Calu3 (cell line): ENCODE data around the gene FOXRED2. TPM values are rescaled to one million over a fixed set of nuclear protein-coding genes. Genes with fewer than 3 reads are reported as not detected.
A peak's percentile ranks its signal among the peaks of the same experiment; 100 is the strongest.

ENCODE experiments used
- BruUV-seq: library from RNA; stranded (reverse); fragments of 400-500 nt; replicated peaks from 2 replicates; lab custom pipeline; 2021; lab: Mats Ljungman, UMichigan
- CTCF ChIA-PET: fragments of 300-600 bp; sonication (Branson Sonifier 250); formaldehyde crosslinking; loops from one replicate; lab custom pipeline; 2022; ENCODE audit warnings: antibody characterized with exemption; lab: Charles Lee
- DNase-seq: peaks from one replicate; pipeline ENCODE4 v3.0.0; 2022
- H3K27ac Mint-ChIP-seq: one replicate; pipeline ENCODE4 v1.8.0; 2022; ENCODE audit warnings: mixed read lengths; ENCODE audit not compliant: unreplicated experiment
- H3K27me3 Mint-ChIP-seq: one replicate; pipeline ENCODE4 v1.8.0; 2022; ENCODE audit warnings: mixed read lengths; ENCODE audit not compliant: unreplicated experiment
- H3K36me3 Mint-ChIP-seq: one replicate; pipeline ENCODE4 v1.8.0; 2022; ENCODE audit warnings: mild to moderate bottlenecking, moderate library complexity, mixed read lengths; ENCODE audit not compliant: insufficient read depth, unreplicated experiment
- H3K4me1 Mint-ChIP-seq: one replicate; pipeline ENCODE4 v1.8.0; 2022; ENCODE audit warnings: mild to moderate bottlenecking, low read depth, mixed read lengths; ENCODE audit not compliant: unreplicated experiment
- H3K4me3 Mint-ChIP-seq: one replicate; pipeline ENCODE4 v1.8.0; 2022; ENCODE audit warnings: mild to moderate bottlenecking, low read depth, moderate library complexity, mixed read lengths; ENCODE audit not compliant: unreplicated experiment
- H3K9me3 Mint-ChIP-seq: one replicate; pipeline ENCODE4 v1.8.0; 2022; ENCODE audit warnings: low read depth, mixed read lengths; ENCODE audit not compliant: unreplicated experiment
- CTCF ChIP-seq: fragments of 200-600 bp; IDR thresholded peaks from one replicate; pipeline ENCODE4 v1.8.0; 2022; ENCODE audit warnings: antibody characterized with exemption; ENCODE audit not compliant: unreplicated experiment
- intact Hi-C: fragments of 100-400 bp; cut with micrococcal nuclease; formaldehyde crosslinking; loops from one replicate; pipeline ENCODE4 v1.10.0; 2022; ENCODE audit not compliant: unreplicated experiment
- total RNA-seq: library from RNA; stranded (reverse); gene quantifications from 2 replicates; pipeline ENCODE4 v1.2.3, GENCODE V29; 2022

The FOXRED2 gene
- total RNA-seq, 1 experiment from 2014 or later = 27.9 TPM

- H3K27ac Mint-ChIP-seq = no peak overlapping the region
Observed at GRCh38 chr22:36440429-36441002, 66.3 kb downstream of the FOXRED2 start.

GRCh38 chr22:36439481-36440271 lies 67.2 kb downstream of the FOXRED2 start:
- CTCF ChIA-PET = interaction anchor here (0.7 kb wide), 1 partner anchor 108 kb away, joined by 3 read pairs; no protein-coding TSS in a partner anchor
- no TSS peak for BruUV-seq
- Mint-ChIP-seq H3K9me3 (no peaks in the 10 kb centered on the region), H3K27ac (peak overlapping the region; percentile 39), H3K27me3 (no peaks in the 10 kb centered on the region), H3K4me1 (peaks cover 34% of the 10 kb centered on the region), H3K4me3 (no peak overlapping the region), H3K36me3 (peaks cover 5% of the 10 kb centered on the region)
- intact Hi-C loops = no loop called here
- peak; percentile 52 for DNase-seq
- TF ChIP-seq CTCF = no peak

More at GRCh38 chr22:36440429-36441002, 66.3 kb downstream of the FOXRED2 start:
- BruUV-seq = no TSS peak
- Mint-ChIP-seq H3K9me3 (no peaks in the 10 kb centered on the region), H3K27me3 (no peaks in the 10 kb centered on the region), H3K4me1 (peaks cover 25% of the 10 kb centered on the region), H3K36me3 (peaks cover 3% of the 10 kb centered on the region), H3K4me3 (no peak overlapping the region)
- intact Hi-C loops = no loop called here
- no peak for TF ChIP-seq CTCF
- DNase-seq = no peak
- CTCF ChIA-PET = no interaction called here

Other genes with a start within 250 kb of the FOXRED2 start
- 526 and 606 TPM in 2 replicates for gene MYH9, start 119.1 kb downstream of the FOXRED2 start, total RNA-seq
- 58.4 and 63.3 TPM in 2 replicates for gene TXN2, start 25.4 kb downstream of the FOXRED2 start, total RNA-seq
- gene EIF3D, start 22.1 kb upstream of the FOXRED2 start, total RNA-seq = 214 and 224 TPM in 2 replicates
- gene CACNG2, start 196.7 kb upstream of the FOXRED2 start, total RNA-seq = not detected in 2 replicates